K562 (cell line): ENCODE data around the gene XKR7. TPM values are rescaled to one million over a fixed set of nuclear protein-coding genes. Genes with fewer than 3 reads are reported as not detected.
A peak's percentile ranks its signal among the peaks of the same experiment; 100 is the strongest.

Experiments used
- CBX1 ChIP-seq: sonication (generic); IDR thresholded peaks from 2 replicates; pipeline ENCODE4 v1.6.1; 2016; ENCODE audit warnings: antibody characterized with exemption, low read depth, mild to moderate bottlenecking
- CEBPZ ChIP-seq: fragments of 150-350 bp; IDR thresholded peaks from 2 replicates; pipeline ENCODE4 v1.6.1; 2014; ENCODE audit warnings: low read depth, mild to moderate bottlenecking, low read length, borderline replicate concordance
- CREB3L1 ChIP-seq: fragments of 450-650 bp; IDR thresholded peaks from 2 replicates; pipeline ENCODE4 v1.6.1; 2014; ENCODE audit warnings: low read depth, mild to moderate bottlenecking, moderate library complexity, borderline replicate concordance
- EWSR1 ChIP-seq: fragments of 450-650 bp; IDR thresholded peaks from 2 replicates; pipeline ENCODE4 v1.6.1; 2018; ENCODE audit warnings: borderline replicate concordance, mild to moderate bottlenecking, low read depth, moderate library complexity; ENCODE audit not compliant: partially characterized antibody
- FIP1L1 ChIP-seq: fragments of 200-400 bp; formaldehyde crosslinking; IDR thresholded peaks from 2 replicates; pipeline ENCODE4 v1.6.1; 2018; ENCODE audit warnings: mild to moderate bottlenecking, low read depth, low read length; ENCODE audit not compliant: poor library complexity, severe bottlenecking
- HINFP ChIP-seq: fragments of 450-650 bp; conservative IDR thresholded peaks from 2 replicates; pipeline ENCODE4 v1.6.1; 2016; ENCODE audit warnings: missing genetic modification characterization, low read depth, mild to moderate bottlenecking, control low read depth, missing compliant biosample characterization
- KDM2B ChIP-seq: fragments of 250-450 bp; sonication (Bioruptor Pico); IDR thresholded peaks from 2 replicates; pipeline ENCODE4 v1.8.0; 2021; ENCODE audit warnings: mild to moderate bottlenecking, moderate library complexity
- MTA1 ChIP-seq: fragments of 450-650 bp; IDR thresholded peaks from 2 replicates; pipeline ENCODE4 v1.6.1; 2017; ENCODE audit warnings: borderline replicate concordance
- NFE2L1 ChIP-seq: fragments of 450-650 bp; IDR thresholded peaks from 2 replicates; pipeline ENCODE4 v1.6.1; 2016; ENCODE audit warnings: missing genetic modification characterization, low read depth, mild to moderate bottlenecking, missing compliant biosample characterization, moderate library complexity, borderline replicate concordance
- RNF2 ChIP-seq: sonication (generic); IDR thresholded peaks from 2 replicates; pipeline ENCODE4 v1.6.1; 2016
- SRSF9 ChIP-seq: fragments of 200-400 bp; formaldehyde crosslinking; IDR thresholded peaks from 2 replicates; pipeline ENCODE4 v1.6.1; 2017; ENCODE audit warnings: low read depth, low read length, borderline replicate concordance
- TAL1 ChIP-seq: fragments of 450-650 bp; IDR thresholded peaks from 2 replicates; pipeline ENCODE4 v1.6.1; 2016; ENCODE audit warnings: mild to moderate bottlenecking
- ZBTB11 ChIP-seq, 3 experiments: fragments of 200-800 bp in 1 of 3; fragments of 250-450 bp in 1 of 3; fragments of 450-650 bp in 1 of 3; sonication (Bioruptor Pico) in 1 of 3; sonication (Bioruptor generic) in 1 of 3; formaldehyde crosslinking in 1 of 3; IDR thresholded peaks; 2 replicates each; pipeline versions ENCODE4 v1.6.1 to v1.8.0; 2016 to 2022; ENCODE audit warnings: mild to moderate bottlenecking in 2 of 3, missing genetic modification characterization in 2 of 3, missing compliant biosample characterization in 1 of 3, moderate library complexity in 1 of 3
- ZFP36 ChIP-seq: fragments of 150-350 bp; IDR thresholded peaks from 2 replicates; pipeline ENCODE4 v1.6.1; 2018; ENCODE audit warnings: low read length, low read depth; ENCODE audit not compliant: partially characterized antibody
- ZNF184 ChIP-seq: sonication (generic); formaldehyde crosslinking; IDR thresholded peaks from 2 replicates; pipeline ENCODE4 v1.5.0; 2020; ENCODE audit warnings: missing genetic modification reagents
- ZNF778 ChIP-seq: fragments of 450-650 bp; formaldehyde crosslinking; IDR thresholded peaks from 2 replicates; pipeline ENCODE4 v1.4.0; 2020; ENCODE audit warnings: mild to moderate bottlenecking, moderate library complexity
- polyA plus RNA-seq, 8 experiments: library from polyadenylated mRNA; depleted of rRNA in 4 of 8; stranded (reverse) in 5 of 8; unstranded in 3 of 8; fragments of >200 nt; fragmentation: Nextera tagmentation in 2 of 8; fragmentation: Illumina TruSeq in 1 of 8; extraction: Ambion mirVana in 2 of 8; extraction: Trizol in 1 of 8; gene quantifications; 2 replicates each; pipeline versions ENCODE4 v1.2.1 to v1.2.3, GENCODE V29; 2011 to 2014; ENCODE audit warnings: inconsistent platforms in 1 of 8, missing spikeins in 1 of 8
- total RNA-seq, 7 experiments: library from RNA; depleted of rRNA in 6 of 7; stranded (reverse); fragments of >200 nt in 6 of 7; fragmentation: Illumina TruSeq in 2 of 7; extraction: Trizol in 2 of 7; gene quantifications; 2 replicates each; pipeline versions ENCODE4 v1.2.1 to v1.2.3, GENCODE V29; 2011 to 2021; ENCODE audit warnings: low replicate concordance in 1 of 7

Gene XKR7
- total and polyA plus RNA-seq, 9 of the 15 experiments (the other 6 are each of a cell fraction or from before 2014, with no cell fraction given), result 0.02 TPM; not detected in 8

- TF ChIP-seq ZNF778 (CRISPR knock-in tag), result no peak
- TF ChIP-seq CREB3L1, result no peak
- no peak for TF ChIP-seq NFE2L1 (tag)
- peak; percentile 81 for TF ChIP-seq FIP1L1
- peak; percentile 77 for TF ChIP-seq ZFP36
- no peak for TF ChIP-seq MTA1
- TF ChIP-seq EWSR1, result no peak
- no peak for TF ChIP-seq TAL1
- TF ChIP-seq HINFP (tag), result no peak; the same call in 1 of the 2 replicates
- 0 out of 2 replicates have a peak, but pooled peaks have one; percentile 32 for TF ChIP-seq KDM2B (CRISPR knock-in tag)
- no peak for TF ChIP-seq CEBPZ
- TF ChIP-seq RNF2, result no peak
- no peak for TF ChIP-seq SRSF9
- peak; percentile 96 for TF ChIP-seq ZNF184 (CRISPR knock-in tag)
- peak in 1 of 3 experiments; percentile 86; a peak in 2 of 6 replicates for TF ChIP-seq ZBTB11 (CRISPR knock-in tag; IDR thresholded peaks at IDR 0.05)
- no peak for TF ChIP-seq CBX1
These were observed 558 bp downstream of the XKR7 start (continued) for GRCh38 chr20:31968291-31969126.
